ENCODE results near the gene MAPKBP1.

The MAPKBP1 gene

DNA sequence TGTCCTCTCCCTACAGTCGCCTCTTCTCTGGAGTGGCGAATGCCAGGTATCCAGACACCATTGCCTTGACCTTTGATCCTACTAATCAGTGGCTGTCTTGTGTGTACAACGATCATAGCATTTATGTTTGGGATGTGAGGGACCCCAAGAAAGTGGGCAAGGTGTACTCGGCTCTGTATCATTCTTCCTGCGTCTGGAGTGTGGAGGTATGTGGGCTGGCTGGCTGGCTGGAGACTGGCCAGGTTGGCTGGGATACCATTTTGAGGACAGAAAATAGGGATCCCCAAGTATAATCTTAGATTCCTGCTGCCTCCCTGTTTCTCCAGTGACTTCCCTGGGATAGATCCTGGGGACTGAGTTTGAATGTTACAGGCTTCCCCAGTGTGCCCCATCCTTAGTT lies 40.2 kb downstream of the MAPKBP1 start:
- Histone ChIP-seq H3K4me3 (ENCODE audit: low read depth, low read length) (no peak overlapping the region), H3K9me3 (ENCODE audit: control insufficient read depth, insufficient read depth, low read depth, low read length) (no peaks in the 10 kb centered on the region), H3K27ac (ENCODE audit: extremely low read depth, low read depth, low read length) (no peak overlapping the region), H3K4me1 (ENCODE audit: control insufficient read depth, insufficient read depth, low read length) (no peaks in the 10 kb centered on the region), H3K36me3 (ENCODE audit: control insufficient read depth in 2 of 2, insufficient read depth in 1 of 2, low read length in 2 of 2) (peaks cover 0 to 39% of the 10 kb centered on the region in 2 experiments; a peak in 1 of 3 replicates)
- TF ChIP-seq, protein P1, sequence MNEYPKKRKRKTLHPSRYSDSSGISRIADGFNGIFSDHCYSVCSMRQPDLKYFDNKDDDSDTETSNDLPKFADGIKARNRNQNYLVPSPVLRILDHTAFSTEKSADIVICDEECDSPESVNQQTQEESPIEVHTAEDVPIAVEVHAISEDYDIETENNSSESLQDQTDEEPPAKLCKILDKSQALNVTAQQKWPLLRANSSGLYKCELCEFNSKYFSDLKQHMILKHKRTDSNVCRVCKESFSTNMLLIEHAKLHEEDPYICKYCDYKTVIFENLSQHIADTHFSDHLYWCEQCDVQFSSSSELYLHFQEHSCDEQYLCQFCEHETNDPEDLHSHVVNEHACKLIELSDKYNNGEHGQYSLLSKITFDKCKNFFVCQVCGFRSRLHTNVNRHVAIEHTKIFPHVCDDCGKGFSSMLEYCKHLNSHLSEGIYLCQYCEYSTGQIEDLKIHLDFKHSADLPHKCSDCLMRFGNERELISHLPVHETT (tag by site-specific recombination; IDR thresholded peaks at IDR 0.05) = no peak
- TF ChIP-seq ZEB2 (tag by site-specific recombination; IDR thresholded peaks at IDR 0.05) (no peak), ZNF416 (tag by site-specific recombination; IDR thresholded peaks at IDR 0.05) (no peak), ZNF561 (tag by site-specific recombination; IDR thresholded peaks at IDR 0.05; ENCODE audit: borderline replicate concordance) (no peak), ZNF791 (tag by site-specific recombination; IDR thresholded peaks at IDR 0.05) (no peak), ZNF548 (tag by site-specific recombination; IDR thresholded peaks at IDR 0.05) (no peak)
- TF ChIP-seq, protein P2, sequence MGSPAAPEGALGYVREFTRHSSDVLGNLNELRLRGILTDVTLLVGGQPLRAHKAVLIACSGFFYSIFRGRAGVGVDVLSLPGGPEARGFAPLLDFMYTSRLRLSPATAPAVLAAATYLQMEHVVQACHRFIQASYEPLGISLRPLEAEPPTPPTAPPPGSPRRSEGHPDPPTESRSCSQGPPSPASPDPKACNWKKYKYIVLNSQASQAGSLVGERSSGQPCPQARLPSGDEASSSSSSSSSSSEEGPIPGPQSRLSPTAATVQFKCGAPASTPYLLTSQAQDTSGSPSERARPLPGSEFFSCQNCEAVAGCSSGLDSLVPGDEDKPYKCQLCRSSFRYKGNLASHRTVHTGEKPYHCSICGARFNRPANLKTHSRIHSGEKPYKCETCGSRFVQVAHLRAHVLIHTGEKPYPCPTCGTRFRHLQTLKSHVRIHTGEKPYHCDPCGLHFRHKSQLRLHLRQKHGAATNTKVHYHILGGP (tag by site-specific recombination; IDR thresholded peaks at IDR 0.05) = no peak
- ChIA-PET CTCF (interaction anchor here (0.6 to 6.5 kb wide), 2 partner anchors 22 to 40 kb away, joined by 3 to 100 read pairs; partner anchors contain the start of gene MAPKBP1), POLR2A (no interaction called here)

DNA sequence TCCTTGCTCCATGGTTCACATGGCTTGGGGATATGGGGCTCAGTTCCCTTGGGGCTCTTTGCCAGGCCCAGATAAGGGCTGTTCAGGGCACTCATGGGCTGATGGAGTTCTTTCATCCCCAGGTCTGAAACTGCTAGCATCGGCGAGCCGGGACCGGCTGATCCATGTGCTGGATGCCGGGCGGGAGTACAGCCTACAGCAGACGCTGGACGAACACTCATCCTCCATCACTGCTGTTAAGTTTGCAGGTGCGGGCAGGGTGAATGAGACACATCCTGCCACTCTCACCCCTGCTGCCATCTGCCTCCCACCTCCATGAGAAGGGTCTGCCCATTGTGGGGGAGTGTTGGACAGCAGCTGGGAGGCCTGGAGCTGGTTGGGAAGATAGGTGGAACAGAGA lies 42.5 kb downstream of the MAPKBP1 start:
- TF ChIP-seq ZNF707 (tag by site-specific recombination; IDR thresholded peaks at IDR 0.05) = no peak
- TF ChIP-seq ZNF169 (tag by site-specific recombination; IDR thresholded peaks at IDR 0.05) = no peak
- TF ChIP-seq, protein P3, sequence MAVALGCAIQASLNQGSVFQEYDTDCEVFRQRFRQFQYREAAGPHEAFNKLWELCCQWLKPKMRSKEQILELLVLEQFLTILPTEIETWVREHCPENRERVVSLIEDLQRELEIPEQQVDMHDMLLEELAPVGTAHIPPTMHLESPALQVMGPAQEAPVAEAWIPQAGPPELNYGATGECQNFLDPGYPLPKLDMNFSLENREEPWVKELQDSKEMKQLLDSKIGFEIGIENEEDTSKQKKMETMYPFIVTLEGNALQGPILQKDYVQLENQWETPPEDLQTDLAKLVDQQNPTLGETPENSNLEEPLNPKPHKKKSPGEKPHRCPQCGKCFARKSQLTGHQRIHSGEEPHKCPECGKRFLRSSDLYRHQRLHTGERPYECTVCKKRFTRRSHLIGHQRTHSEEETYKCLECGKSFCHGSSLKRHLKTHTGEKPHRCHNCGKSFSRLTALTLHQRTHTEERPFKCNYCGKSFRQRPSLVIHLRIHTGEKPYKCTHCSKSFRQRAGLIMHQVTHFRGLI (tag by site-specific recombination; IDR thresholded peaks at IDR 0.05) = no peak
- TF ChIP-seq, protein P4, sequence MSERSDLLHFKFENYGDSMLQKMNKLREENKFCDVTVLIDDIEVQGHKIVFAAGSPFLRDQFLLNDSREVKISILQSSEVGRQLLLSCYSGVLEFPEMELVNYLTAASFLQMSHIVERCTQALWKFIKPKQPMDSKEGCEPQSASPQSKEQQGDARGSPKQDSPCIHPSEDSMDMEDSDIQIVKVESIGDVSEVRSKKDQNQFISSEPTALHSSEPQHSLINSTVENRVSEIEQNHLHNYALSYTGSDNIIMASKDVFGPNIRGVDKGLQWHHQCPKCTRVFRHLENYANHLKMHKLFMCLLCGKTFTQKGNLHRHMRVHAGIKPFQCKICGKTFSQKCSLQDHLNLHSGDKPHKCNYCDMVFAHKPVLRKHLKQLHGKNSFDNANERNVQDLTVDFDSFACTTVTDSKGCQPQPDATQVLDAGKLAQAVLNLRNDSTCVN (tag by site-specific recombination; optimal IDR thresholded peaks at IDR 0.05) = no peak
- no peak for TF ChIP-seq ZNF626 (tag by site-specific recombination; IDR thresholded peaks at IDR 0.05)
- no peak for TF ChIP-seq ZFP37 (tag by site-specific recombination; IDR thresholded peaks at IDR 0.05)
- TF ChIP-seq SCRT1 (tag by site-specific recombination; IDR thresholded peaks at IDR 0.05; ENCODE audit: borderline replicate concordance) = no peak
- TF ChIP-seq ZNF701 (tag by site-specific recombination; IDR thresholded peaks at IDR 0.05) = no peak
- TF ChIP-seq, protein P5, sequence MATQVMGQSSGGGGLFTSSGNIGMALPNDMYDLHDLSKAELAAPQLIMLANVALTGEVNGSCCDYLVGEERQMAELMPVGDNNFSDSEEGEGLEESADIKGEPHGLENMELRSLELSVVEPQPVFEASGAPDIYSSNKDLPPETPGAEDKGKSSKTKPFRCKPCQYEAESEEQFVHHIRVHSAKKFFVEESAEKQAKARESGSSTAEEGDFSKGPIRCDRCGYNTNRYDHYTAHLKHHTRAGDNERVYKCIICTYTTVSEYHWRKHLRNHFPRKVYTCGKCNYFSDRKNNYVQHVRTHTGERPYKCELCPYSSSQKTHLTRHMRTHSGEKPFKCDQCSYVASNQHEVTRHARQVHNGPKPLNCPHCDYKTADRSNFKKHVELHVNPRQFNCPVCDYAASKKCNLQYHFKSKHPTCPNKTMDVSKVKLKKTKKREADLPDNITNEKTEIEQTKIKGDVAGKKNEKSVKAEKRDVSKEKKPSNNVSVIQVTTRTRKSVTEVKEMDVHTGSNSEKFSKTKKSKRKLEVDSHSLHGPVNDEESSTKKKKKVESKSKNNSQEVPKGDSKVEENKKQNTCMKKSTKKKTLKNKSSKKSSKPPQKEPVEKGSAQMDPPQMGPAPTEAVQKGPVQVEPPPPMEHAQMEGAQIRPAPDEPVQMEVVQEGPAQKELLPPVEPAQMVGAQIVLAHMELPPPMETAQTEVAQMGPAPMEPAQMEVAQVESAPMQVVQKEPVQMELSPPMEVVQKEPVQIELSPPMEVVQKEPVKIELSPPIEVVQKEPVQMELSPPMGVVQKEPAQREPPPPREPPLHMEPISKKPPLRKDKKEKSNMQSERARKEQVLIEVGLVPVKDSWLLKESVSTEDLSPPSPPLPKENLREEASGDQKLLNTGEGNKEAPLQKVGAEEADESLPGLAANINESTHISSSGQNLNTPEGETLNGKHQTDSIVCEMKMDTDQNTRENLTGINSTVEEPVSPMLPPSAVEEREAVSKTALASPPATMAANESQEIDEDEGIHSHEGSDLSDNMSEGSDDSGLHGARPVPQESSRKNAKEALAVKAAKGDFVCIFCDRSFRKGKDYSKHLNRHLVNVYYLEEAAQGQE (tag by site-specific recombination; IDR thresholded peaks at IDR 0.05) = no peak
- no peak for TF ChIP-seq ZNF560 (tag by site-specific recombination; IDR thresholded peaks at IDR 0.05; ENCODE audit: borderline replicate concordance)
- TF ChIP-seq ZNF10 (tag by site-specific recombination; IDR thresholded peaks at IDR 0.05) = no peak
- TF ChIP-seq ZNF155 (tag by site-specific recombination; IDR thresholded peaks at IDR 0.05) = no peak
- no peak for TF ChIP-seq ZFP69B (tag by site-specific recombination; IDR thresholded peaks at IDR 0.05)
- no peak for TF ChIP-seq ZBTB21 (tag by site-specific recombination; IDR thresholded peaks at IDR 0.05)
- no peak for TF ChIP-seq ZNF514 (tag by site-specific recombination; IDR thresholded peaks at IDR 0.05)
- no peak for TF ChIP-seq ZNF792 (tag by site-specific recombination; IDR thresholded peaks at IDR 0.05)
- no peak for TF ChIP-seq KLF9 (tag by site-specific recombination; IDR thresholded peaks at IDR 0.05; ENCODE audit: low read depth)
- H3K27ac ChIP-seq (ENCODE audit: extremely low read depth, low read depth, low read length) = no peak overlapping the region
- no peaks in the 10 kb centered on the region for H3K9me3 ChIP-seq (ENCODE audit: control insufficient read depth, insufficient read depth, low read depth, low read length)
- H3K4me3 ChIP-seq (ENCODE audit: low read depth, low read length) = no peak overlapping the region
- no peaks in the 10 kb centered on the region for H3K4me1 ChIP-seq (ENCODE audit: control insufficient read depth, insufficient read depth, low read length)
- ChIA-PET POLR2A (no interaction called here), CTCF (interaction anchor here (0.5 to 0.7 kb wide), 2 partner anchors 8 to 32 kb away, joined by 3 read pairs; no protein-coding TSS in a partner anchor)
- peaks cover 0 to 52% of the 10 kb centered on the region in 2 experiments; a peak in 1 of 3 replicates for H3K36me3 ChIP-seq (ENCODE audit: control insufficient read depth in 2 of 2, insufficient read depth in 1 of 2, low read length in 2 of 2)
